LNCaP clone FGC (cell line): Measurements from ENCODE around the gene PPP2R2D.
A peak's percentile ranks its signal among the peaks of the same experiment; 100 is the strongest.

Experiments used
- DNase-seq: peaks from one replicate; pipeline ENCODE4 v3.0.0-alpha.2; 2011; ENCODE audit warnings: low read depth
- H3K4me3 ChIP-seq: 2 replicates; pipeline ENCODE4 v1.5.1; 2011; ENCODE audit warnings: mild to moderate bottlenecking, low read depth, low read length, control low read depth
- TF ChIP-seq, protein P1 (sequence below): IDR thresholded peaks from 2 replicates; pipeline ENCODE4 v1.5.1; 2012; ENCODE audit warnings: mild to moderate bottlenecking; ENCODE audit not compliant: control insufficient read depth, insufficient read depth; ENCODE audit errors: extremely low read depth

The PPP2R2D gene

DNA sequence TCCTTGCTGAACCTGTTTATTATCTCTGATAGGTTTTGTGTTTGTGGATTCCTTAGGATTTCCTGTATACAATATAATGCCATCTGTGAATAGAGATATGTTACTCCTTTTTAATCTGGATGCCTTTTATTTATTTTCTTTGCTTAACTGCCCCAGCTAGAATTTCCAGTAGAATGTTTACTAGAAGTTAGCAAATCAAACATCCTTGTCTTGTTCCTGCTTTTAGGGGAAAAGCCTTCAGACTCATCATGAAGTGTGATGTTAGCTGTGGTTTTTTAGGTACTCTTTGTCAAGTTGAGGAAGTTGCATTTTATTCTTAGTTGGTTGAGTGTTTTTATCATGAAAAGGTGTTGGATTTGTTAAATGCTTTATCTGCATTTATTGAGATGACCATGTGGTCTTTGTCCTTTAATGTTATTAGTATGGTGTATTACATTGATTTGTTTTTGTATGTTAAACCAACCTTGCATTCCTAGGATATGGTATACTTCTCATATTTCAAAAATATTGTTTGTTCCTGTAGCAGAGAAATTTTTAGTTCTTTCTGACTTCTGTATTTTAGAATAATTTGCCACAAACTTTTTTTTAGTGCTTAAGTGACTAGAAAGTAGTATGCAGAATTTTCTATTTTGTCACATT lies 24.3 kb downstream of the PPP2R2D start:
- no peak overlapping the region for H3K4me3 ChIP-seq
- TF ChIP-seq, protein P1, sequence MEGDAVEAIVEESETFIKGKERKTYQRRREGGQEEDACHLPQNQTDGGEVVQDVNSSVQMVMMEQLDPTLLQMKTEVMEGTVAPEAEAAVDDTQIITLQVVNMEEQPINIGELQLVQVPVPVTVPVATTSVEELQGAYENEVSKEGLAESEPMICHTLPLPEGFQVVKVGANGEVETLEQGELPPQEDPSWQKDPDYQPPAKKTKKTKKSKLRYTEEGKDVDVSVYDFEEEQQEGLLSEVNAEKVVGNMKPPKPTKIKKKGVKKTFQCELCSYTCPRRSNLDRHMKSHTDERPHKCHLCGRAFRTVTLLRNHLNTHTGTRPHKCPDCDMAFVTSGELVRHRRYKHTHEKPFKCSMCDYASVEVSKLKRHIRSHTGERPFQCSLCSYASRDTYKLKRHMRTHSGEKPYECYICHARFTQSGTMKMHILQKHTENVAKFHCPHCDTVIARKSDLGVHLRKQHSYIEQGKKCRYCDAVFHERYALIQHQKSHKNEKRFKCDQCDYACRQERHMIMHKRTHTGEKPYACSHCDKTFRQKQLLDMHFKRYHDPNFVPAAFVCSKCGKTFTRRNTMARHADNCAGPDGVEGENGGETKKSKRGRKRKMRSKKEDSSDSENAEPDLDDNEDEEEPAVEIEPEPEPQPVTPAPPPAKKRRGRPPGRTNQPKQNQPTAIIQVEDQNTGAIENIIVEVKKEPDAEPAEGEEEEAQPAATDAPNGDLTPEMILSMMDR, result no peak
- DNase-seq, result peak; percentile 87

DNA sequence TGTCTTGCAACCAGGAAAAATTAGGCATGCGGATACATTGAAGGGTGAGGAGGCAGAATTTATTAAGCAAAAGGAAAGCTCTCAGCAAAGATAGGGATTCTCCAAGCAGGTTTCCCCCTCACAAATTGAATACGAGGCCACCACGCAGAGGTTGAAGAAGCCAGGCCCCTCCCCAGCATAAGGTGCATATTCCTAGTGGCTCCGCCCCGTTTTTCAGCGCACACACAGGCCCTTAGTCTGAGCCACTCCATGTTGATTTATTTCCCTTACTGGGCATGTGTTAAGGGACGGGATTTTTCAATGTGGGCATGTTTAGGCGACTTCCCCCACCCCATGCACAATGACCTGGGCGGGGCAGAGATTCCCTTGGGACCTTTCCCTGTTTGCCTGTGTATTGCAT lies 24.9 kb downstream of the PPP2R2D start:
- H3K4me3 ChIP-seq, result no peak overlapping the region
- TF ChIP-seq, protein P1, result no peak
- no peak for DNase-seq

DNA sequence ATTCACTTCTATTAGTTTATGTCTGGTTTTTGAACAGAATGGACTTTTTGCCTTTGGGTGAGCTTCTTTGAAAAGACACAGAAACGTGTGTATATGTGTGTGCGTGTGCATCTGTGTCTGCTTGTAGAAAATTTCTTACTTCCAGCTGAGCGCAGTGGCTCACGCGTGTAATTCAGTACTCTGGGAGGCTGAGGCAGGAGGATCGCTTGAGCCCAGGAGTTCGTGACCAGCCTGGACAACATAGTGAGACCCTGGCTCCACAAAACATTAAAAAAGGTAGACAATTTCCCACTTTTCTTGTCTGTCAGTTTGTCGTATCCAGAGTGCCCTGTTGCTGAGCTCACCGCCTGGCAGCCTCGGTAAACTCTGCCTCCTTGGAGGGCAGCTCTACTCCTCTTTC lies 25.4 kb downstream of the PPP2R2D start:
- TF ChIP-seq, protein P1, result no peak
- no peak for DNase-seq
- no peak overlapping the region for H3K4me3 ChIP-seq

DNA sequence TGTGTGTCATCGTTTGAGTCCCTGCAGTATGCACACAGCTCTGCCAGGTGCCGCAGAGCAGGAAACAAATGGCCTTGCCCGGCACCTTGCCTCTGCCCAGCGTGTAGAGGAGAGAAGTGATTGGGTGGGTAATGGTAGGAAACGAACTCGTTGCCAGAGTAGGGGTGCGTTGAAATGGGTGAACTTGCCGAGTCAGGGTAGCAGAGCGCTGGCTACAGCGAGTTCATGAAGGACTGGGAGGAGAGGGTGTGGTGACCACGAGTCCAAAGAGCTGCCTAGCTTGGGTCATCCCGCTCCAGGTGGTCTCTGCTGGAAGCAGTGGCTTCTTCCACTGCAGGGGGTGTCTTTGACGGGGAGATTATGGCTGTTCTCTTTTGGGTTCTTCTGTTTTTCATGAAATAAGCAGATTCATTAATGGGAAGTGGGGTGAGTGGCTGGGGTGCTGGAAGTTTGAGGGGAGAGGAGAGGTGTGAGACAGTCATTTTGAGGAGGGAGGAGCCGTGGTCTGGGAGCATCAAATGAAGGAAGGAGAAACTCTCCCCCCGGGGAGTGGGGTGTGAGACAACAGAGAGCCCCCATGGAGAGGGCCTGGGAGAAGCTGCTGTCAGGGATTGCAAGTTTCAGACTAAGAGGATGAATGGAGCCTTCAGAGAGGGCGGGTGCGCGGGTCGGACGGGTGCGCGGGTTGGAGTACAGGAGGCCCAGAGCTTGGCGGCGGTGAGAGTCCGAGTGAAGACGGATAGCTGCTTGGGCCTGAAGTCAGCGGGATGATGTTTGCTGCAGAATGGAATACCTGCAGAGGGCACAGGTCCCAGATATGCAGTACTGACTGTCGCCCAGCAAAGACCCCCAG lies 26.2 kb downstream of the PPP2R2D start:
- no peak for DNase-seq
- TF ChIP-seq, protein P1, result no peak
- H3K4me3 ChIP-seq, result no peak overlapping the region

DNA sequence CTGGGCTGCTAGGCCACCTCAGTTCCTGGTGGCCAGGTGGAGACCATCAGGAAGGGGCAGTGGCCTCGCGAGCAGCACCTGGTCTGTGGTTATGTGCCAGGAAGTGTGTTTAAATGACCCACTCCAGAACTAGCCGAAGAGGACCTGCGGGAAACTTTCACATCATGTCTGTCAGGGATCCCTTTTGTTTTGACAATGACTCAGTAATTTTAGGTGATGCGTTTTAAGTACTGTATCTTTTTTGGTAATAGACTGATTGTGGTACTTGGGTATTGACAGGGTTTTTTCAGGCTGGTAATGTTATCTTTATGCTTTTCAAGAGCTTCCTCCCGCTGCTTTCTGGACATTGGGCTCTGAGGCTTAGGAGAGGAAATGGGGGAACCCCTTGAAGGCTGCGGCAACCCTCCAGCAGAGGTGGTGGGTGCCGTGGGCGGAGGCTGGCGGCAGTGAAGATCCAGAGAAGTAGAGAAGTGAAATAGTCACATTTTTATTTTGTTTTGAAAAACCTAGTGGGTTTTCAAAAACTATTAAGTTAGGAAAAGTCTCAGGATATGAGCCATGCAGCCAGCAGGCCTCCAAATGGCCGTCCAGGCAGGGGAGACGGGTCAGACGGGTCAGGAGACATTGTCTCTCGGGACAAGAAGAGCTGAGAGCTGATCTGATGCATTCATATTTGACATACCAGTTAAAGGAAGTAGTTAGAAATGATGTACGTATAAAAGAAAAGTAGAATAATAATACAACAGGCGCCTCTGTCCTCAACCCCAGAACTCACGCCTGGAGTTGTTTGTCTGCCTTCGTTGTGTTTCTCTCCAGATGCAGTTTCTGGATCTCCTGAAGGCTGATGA lies 27.7 kb downstream of the PPP2R2D start:
- H3K4me3 ChIP-seq, result no peak overlapping the region
- TF ChIP-seq, protein P1, result no peak

DNA sequence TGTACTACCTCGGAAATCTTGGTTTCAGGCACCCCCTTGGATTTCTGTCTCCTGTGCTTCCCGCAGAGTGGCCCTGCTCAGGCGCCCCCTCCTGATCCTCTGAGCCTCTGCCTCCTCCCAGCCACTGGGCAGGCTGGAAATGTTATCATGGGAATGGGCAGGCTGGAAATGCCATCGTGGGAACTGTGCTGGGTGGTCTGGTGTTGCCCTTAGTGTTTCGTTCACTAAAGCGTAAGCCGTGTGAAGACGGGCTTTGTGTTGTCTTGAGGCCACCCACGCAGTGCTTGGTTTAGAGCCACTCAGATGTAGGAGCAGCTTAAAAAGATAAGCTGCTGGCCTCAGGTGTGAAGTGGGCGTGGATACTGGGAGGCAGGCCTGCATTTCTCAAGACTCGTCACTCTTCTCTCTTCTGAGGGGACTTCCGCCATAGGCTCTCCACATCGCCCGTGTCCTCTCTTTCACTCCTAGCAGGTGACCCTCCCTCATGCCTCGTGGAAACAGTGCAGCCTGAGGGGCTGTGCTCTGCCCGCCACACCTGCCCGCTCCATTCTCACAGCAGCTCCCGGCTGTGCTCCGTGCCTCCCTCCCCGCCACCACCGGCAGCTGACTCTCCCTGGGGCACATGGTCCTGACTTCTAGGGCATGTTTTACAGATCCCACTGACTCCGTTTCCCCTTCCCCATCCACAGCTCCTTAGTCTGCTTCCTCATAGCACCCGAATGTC lies 28.5 kb downstream of the PPP2R2D start:
- TF ChIP-seq, protein P1, result no peak
- H3K4me3 ChIP-seq, result no peak overlapping the region
- no peak for DNase-seq

More for the DNA sequence above, 27.7 kb downstream of the PPP2R2D start:
- DNase-seq, result no peak
